Activated naive CD4-positive, alpha-beta T cell treated with anti-CD3 and anti-CD28 coated beads, Interleukin-2, amount 50 U/mL, for 72 hours (primary cell): Measurements from ENCODE around the gene MTOR. TPM values are rescaled to one million over a fixed set of nuclear protein-coding genes. Genes with fewer than 3 reads are reported as not detected.
"Not testable (repeated sequence)": the region's sequence is repeated elsewhere in the genome, so short reads cannot be mapped to it uniquely, and the experiment has no call there.

Experiments used
- ATAC-seq, 2 donors: fragments of 150-1000 bp; cut with Tn5 transposase; 2 replicates each; pipeline ENCODE4 v1.10.0; 2021; ENCODE audit warnings: mild to moderate bottlenecking in 2 of 2, moderate library complexity in 2 of 2
- DNase-seq, 2 donors: peaks; one replicate each; pipeline ENCODE4 v3.0.0; 2021 to 2022; ENCODE audit warnings: low spot score in 2 of 2
- H3K27ac Mint-ChIP-seq, 2 donors: one replicate each; pipeline ENCODE4 v1.8.0; 2022; ENCODE audit warnings: mild to moderate bottlenecking in 2 of 2, mixed read lengths in 2 of 2
- H3K36me3 Mint-ChIP-seq, 2 donors: one replicate each; pipeline ENCODE4 v1.8.0; 2022; ENCODE audit warnings: mixed read lengths in 2 of 2
- H3K9me3 Mint-ChIP-seq, 2 donors: one replicate each; pipeline ENCODE4 v1.8.0; 2022; ENCODE audit warnings: mixed read lengths in 2 of 2
- total RNA-seq, 2 donors: library from RNA; stranded (reverse); gene quantifications; one replicate each; pipeline ENCODE4 v1.2.3, GENCODE V29; 2022

MTOR gene
- total RNA-seq, 2 donors from 2014 or later, result 32.7 to 46.1 TPM

DNA sequence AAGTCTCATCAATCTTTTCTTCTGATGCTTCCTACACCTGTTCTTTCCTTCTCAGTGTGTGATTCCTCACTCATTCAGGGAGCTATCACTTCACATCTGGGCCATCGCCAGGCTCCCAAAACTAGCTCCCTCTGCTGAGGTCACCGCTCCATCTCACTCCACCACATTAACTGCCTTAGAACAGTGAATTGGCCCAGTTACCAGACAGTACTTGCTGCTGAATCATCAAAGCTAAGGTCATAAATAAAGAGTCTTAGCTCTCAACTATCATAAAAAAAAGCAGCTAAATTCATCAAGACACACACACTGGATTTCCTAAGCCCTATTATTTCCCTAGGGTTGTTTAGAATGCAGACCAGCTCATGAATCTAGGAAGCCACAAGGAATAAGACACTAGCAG is 183.7 kb downstream of the MTOR start:
- Mint-ChIP-seq H3K27ac (peak overlapping the region in 1 of 2 donors; percentile 54), H3K9me3 (no peaks in the 10 kb centered on the region), H3K36me3 (peaks cover 0 to 17% of the 10 kb centered on the region in 2 donors)
- ATAC-seq (no peak), DNase-seq (no peak)

DNA sequence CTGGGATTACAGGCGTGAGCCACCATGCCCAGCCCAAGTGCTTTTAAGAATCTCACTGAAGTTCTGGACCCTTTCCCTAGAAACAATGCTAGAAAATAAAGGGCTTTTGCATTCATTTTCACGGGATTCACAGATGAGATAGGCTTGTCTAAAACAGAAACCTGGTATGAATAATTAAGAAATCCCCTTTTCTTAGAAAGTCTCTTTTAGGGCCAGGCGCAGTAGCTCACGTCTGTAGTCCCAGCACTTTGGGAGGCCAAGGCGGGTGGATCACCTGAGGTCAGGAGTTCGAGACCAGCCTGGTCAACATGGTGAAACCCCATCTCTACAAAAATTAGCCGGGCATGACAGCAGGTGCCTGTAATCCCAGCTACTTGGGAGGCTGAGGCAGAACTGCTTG is 189.0 kb downstream of the MTOR start:
- ATAC-seq, result peak; percentile 34 to 64
- DNase-seq, H3K9me3 Mint-ChIP-seq: not testable (repeated sequence)
- Mint-ChIP-seq H3K27ac (peak overlapping the region in 1 of 2 donors; percentile 41), H3K36me3 (peaks cover 11 to 29% of the 10 kb centered on the region in 2 donors)

DNA sequence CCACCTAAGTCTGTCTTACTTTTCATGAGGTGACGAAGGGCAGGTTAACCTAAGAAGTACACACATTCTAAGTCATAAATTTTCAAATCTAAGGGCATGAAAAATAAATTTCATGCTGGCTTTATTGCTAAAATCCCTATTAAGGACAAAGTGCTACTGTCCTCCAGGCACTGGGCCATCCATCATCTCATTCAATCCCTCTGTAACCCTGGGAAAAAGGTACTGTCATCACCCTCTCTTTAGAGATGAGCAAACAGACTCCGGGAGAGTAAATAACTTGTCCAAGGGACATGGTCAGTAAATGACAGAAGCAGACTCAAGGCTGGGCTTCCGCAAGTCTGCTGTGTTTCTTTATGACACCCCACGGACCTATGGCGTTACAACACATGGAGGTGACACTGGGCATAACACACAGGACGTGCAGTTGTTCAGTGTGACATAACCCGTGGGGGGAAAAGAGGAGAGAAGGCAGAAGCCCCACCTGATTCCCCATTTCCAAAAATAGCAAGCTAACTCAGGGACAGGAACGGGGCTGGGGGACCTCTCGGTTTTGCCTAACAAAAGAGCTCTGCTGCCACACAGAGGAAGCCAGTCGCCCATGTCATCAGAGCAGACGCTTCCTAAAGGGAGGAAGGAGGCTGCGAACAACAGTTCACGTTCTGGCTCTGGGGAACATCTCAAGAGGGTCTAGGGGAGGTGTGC is 190.0 kb downstream of the MTOR start:
- Mint-ChIP-seq H3K27ac (peak overlapping the region in 1 of 2 donors; percentile 94), H3K36me3 (peaks cover 11 to 30% of the 10 kb centered on the region in 2 donors), H3K9me3 (no peaks in the 10 kb centered on the region)
- ATAC-seq, result no peak
- peak in 1 of 2 donors; percentile 21 for DNase-seq

DNA sequence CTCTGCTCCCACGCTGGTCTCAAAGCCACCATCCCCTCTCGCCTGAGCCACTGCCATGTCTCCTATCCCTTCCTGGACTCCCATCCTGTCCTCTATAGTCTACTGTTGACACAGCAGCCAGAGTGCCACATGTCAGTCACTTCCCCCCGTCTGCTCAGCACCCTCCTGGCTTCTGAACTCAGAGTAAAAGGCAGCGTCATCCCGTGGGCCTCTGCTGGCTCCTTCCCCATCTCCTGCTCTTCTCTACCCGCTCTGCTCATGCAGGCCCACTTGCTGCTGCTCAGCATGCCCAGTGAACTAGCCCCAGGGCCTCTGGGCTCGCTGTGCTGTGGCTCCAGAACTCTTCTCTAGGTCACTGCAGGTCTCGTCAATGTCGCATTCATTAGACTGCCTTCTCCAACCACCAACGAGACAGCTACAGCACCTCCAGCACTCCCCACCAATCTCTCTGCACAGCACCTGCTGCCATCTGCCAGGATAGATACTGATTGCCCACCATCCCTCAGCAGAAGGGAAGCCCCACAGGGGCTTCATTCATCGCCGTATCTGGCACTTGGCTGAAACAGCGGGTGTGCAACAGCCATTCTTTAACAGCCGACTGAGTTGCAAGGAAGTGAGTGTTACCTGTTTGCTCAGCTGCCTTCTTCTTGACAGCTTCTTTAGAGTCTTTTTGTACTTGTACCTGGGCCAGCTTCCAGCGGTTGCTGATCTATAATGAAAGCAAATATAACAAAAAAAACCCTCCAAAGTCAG is 190.7 kb downstream of the MTOR start:
- Mint-ChIP-seq H3K9me3 (no peaks in the 10 kb centered on the region), H3K36me3 (peaks cover 11 to 30% of the 10 kb centered on the region in 2 donors), H3K27ac (peak overlapping the region; percentile 59 to 94)
- DNase-seq (peak in 1 of 2 donors; percentile 48), ATAC-seq (no peak)

DNA sequence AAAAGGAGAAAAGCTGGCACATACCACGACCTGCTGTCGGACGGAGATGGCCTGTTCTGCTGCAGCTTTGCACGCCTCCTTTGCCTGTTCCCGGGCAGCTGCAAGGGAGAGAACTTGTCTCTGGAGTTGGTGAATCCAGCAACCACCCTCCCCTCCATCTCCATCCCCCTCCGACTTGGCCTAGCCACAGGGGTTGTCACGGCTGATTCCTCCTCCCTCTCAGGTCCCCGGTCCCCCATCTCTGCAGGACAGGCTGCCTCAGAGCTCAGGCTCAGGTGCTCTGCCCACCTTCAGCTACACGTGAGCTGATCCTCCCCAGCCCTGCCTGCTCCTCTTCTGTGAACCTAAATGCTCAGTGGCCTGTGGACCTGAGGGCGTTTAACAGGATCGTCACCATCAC is 191.5 kb downstream of the MTOR start:
- H3K27ac Mint-ChIP-seq, result peak overlapping the region in 1 of 2 donors; percentile 59

DNA sequence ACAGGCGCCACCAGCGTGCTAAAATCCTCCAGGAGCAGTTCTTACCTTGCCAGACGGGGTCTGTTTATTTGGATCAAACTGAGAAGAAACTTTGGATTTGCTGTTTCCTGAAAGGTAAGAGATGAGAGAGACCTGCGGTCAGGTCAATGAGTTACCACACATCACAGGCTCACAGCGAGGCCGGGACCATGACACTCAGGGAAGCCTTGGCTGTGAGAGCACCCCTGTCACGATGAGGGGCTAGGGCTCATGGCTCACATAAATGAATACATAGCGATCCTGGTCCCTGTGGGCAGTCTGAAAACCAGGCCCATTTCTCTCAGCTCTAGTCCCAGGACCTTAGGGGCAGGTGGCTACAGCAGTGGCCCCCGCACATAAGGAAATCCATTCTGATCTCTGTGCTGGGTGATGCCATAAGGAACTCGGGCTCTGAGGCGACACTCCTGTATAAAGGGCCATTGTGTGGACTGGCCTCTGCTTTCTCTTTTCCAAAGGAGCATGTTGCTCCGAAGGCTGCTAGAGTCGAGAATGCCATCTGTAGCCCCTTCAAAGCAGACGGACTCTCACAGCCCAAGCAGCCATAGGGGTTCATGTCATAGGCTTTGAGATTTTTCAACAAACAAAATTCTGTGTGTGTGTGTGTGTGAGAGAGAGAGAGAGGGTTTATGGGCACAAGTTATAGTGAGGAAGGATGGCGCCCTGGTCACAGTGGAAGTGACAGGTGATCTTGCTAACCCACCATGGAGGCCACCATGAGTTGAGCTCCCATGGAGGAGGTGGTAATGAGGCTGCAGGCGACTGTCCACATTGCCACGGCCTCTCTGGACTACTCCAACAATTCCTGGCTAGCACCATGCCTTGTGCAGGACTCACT is 193.5 kb downstream of the MTOR start:
- H3K36me3 Mint-ChIP-seq, result peaks cover 17 to 39% of the 10 kb centered on the region in 2 donors
- H3K27ac Mint-ChIP-seq, result peak overlapping the region in 1 of 2 donors; percentile 67
- no peaks in the 10 kb centered on the region for H3K9me3 Mint-ChIP-seq
- DNase-seq, result peak in 1 of 2 donors; percentile 25
- no peak for ATAC-seq

More for the DNA sequence above, 191.5 kb downstream of the MTOR start:
- peaks cover 11 to 32% of the 10 kb centered on the region in 2 donors for H3K36me3 Mint-ChIP-seq
- no peaks in the 10 kb centered on the region for H3K9me3 Mint-ChIP-seq
- no peak for ATAC-seq
- peak in 1 of 2 donors; percentile 40 for DNase-seq

DNA sequence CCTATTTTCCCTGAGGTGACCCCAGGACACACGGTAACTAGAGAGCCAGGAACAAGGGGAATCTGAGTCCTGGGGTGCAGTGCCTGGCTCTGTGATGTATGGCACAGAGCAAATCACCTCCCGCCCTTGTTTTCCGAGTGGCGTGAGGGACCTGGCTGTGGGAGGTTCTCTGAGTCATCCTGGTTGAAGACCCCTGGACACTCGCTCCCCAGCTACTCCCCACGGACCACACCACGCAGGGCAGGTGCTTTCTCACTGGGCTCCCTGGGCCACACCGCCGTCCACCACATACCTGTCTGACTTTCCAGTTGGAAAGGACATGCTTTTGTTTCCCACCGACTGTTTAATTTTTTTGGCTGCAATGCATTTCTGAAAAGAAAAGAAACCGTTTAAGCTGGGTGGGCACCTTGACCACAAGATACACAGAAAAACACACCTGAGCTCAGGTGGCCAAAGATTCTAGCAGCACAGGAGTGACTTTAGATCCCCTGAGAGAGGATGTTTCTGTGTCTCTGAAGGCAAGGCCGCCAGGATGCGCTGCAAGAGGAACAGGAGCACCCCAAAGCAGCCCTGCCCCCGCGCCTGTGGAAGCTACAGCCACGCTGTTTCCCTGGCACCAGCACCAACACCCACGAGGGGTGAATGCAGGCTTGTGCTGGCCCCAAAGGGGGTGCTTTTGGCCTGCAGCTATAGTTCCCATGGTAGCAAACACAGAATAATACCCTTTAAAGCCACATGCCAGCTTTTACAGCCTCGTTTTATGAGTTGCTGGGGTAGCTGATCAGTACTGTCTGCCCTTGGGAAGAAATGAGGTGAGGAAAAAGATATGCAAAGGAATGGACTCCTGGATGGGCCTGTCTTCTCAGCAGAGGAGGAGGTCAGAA is 194.4 kb downstream of the MTOR start:
- no peaks in the 10 kb centered on the region for H3K9me3 Mint-ChIP-seq
- peaks cover 17 to 39% of the 10 kb centered on the region in 2 donors for H3K36me3 Mint-ChIP-seq
- ATAC-seq, result no peak
- no peak overlapping the region for H3K27ac Mint-ChIP-seq
- peak in 1 of 2 donors; percentile 40 for DNase-seq

DNA sequence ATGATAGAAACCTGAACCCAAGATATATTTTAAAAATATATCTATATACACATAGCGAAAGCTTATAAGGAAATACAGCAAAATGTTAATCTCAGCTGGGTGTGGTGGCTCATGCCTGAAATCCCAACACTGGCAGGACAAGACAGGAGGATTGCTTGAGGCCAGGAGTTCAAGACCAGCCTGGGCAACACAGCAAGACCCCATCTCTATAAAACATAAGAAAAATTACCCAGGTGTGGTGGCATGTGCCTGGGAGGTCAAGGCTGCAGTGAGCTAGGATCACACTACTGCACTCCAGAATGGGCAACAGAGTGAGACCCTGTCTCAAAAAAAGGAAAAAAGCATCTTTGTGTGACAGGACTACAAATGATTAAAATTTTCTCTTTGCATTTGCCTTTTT is 196.6 kb downstream of the MTOR start:
- Mint-ChIP-seq H3K27ac (no peak overlapping the region), H3K9me3 (no peaks in the 10 kb centered on the region), H3K36me3 (peaks cover 14 to 43% of the 10 kb centered on the region in 2 donors)
- DNase-seq (no peak), ATAC-seq (no peak)

DNA sequence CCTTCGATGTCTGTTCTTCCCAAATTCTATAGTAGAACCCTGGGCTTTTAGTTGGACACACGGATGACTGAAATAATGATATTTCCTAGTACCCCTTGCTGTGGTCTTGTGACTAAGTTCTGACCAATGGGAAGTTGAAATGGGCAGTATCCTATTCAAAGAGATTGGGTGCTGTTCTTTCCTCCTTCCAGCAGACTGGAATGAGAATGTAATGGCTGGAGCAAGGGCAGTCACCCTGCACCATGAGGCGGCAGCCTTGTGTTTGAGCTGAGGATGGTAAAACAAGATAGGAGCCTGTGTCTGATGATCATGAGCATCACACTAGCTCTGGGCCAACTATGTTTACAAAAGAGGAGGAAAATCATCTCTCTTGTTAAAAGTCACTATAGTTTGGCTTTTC is 197.4 kb downstream of the MTOR start:
- H3K9me3 Mint-ChIP-seq, result no peaks in the 10 kb centered on the region
- H3K36me3 Mint-ChIP-seq, result peaks cover 21 to 44% of the 10 kb centered on the region in 2 donors
- DNase-seq (no peak), ATAC-seq (no peak)
- H3K27ac Mint-ChIP-seq, result no peak overlapping the region

DNA sequence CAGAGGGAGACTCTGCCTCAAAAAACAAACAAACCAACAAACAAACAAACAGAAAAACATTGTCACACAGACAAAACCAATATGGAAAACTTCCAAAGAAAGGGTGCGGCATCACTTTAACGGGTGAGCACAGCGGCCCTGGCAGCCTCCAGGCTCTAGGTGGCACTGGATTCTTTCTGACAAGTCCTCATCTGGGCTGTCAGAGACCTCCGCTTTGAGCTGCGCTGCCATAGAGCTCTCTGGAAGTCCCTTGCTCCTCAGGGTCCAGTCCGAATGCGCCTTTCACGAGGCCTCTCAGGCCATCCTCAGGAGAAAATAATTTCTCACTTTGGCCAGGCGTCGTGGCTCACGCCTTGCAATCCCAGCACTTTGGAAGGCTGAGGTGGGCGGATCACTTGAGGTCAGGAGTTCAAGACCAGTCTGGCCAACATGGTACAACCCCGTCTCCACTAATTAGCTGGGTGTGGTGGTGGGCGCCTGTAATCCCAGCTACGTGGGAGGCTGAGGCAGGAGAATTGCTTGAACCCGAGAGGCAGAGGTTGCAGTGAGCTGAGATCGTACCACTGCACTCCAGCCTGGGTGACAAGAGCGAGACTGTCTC is 198.3 kb downstream of the MTOR start:
- not testable (repeated sequence) for DNase-seq, ATAC-seq, H3K9me3 Mint-ChIP-seq
- H3K36me3 Mint-ChIP-seq, result peaks cover 20 to 42% of the 10 kb centered on the region in 2 donors
- peak overlapping the region in 1 of 2 donors; percentile 33 for H3K27ac Mint-ChIP-seq

DNA sequence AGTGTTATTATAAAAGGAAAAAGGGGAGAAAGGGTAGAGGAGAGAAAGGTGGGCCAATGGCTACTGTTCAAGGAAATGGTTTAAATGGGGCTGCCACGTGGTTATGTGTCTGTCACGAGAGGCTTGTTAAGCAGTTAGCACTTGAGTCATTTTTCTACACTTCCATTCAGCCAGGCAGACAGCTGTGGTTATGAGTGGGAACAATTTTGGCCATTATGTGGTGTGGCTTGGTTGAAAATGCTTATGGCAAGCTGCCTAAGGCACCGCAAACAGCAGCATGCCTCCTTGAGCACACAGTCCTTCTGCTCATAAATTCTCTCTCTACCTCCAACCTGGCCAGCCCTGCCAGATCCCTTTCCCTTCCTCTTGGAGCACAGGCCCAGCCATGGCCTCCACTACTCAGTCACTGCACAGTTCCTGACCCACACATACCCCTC is 199.4 kb downstream of the MTOR start:
- Mint-ChIP-seq H3K9me3 (no peaks in the 10 kb centered on the region), H3K27ac (peak overlapping the region; percentile 33 to 37), H3K36me3 (peaks cover 25 to 48% of the 10 kb centered on the region in 2 donors)
- peak in 1 of 2 donors; percentile 53 for DNase-seq
- peak; percentile 9 to 16 for ATAC-seq

DNA sequence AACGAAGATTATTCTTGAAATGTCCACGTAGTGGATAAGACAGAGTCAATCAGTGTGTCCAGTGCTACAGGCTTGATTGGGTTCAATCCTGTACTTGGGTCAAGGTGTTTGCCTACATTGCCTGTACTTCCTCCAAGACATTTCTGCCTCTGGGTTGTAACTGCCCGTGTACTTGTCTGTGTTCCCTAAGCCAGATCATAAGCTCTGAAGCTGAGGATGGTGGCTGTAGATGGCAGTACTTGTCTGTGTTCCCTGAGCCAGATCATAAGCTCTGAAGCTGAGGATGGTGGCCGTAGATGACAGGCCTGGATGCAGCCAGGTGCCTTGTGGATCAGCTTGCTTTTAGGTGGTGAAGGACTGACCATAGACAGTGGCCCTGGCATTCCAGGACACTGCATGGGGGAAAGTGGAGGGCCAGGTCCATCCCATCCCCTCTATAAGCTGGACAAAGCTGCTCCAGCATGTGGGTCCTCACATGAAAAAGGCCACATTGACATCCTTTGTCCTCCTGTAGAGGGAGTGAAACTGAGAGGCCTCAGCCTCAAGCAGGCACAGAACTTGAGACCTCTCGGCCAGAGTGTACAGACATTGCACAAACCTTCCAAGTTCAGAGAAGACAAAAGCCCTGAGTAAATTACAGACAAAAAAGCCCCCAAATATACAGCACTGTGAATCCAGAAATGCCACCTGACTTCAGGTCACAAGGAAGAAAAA is 200.5 kb downstream of the MTOR start:
- H3K27ac Mint-ChIP-seq, result peak overlapping the region in 1 of 2 donors; percentile 44

DNA sequence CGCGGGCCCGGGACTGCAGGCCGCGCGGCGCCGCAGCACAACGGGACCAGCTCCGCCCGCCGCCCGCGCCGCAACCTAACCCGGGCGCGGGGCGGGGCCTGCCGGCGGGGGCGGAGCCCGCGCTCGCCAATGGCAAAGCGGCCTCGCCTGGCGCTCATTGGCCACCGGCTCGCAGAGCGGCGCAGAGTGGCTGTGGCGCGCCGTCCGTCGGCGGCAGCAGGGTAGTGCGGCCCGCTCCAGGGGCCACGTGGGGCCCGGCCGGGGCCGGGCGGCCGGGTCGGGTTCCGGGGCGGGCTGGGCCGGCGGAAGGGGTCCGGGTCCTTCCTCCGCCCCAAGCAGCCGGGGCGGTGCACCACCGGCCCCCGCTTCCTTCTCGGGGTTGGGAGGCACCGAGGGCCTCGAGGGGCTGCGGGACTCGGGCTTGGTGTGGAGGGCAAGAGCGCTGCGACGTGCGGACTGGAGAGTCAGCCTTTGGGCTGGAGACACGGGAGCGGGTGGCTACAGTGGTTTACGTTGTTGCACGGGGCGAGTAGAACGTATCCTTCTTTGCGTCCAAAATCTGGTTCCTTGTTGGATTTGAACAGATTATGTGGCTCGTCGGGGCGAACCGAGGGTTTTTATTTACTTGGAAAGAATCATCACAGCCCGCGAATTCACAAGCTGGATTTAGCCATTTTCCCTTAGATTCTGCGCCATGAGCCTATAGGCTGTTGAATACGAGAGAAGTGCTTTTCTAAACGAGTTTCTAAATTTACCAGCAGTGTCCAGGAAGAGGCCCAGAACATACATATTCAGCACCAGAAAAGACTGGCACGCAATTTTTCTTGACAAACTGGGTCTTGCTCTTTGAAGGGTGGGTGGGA is 202.2 kb downstream of the MTOR start, which contains the start of gene SRM:
Gene SRM (minus strand): TSS at position 51 of the 863 bp plus-strand sequence. CDS start 75 bp downstream, outside the sequence.
- Mint-ChIP-seq H3K27ac (peak within 1 kb of the TSS; percentile 95 to 99), H3K9me3 (no peaks in the 10 kb centered on the region), H3K36me3 (peaks cover 25 to 33% of the 10 kb centered on the region in 2 donors)
- peak; percentile 94 to 95 for DNase-seq
- peak; percentile 97 for ATAC-seq

More for the DNA sequence above, 200.5 kb downstream of the MTOR start:
- Mint-ChIP-seq H3K9me3 (no peaks in the 10 kb centered on the region), H3K36me3 (peaks cover 25 to 47% of the 10 kb centered on the region in 2 donors)
- no peak for ATAC-seq
- DNase-seq, result peak in 1 of 2 donors; percentile 28
